GM21737 (cell line): Measurements from ENCODE around the gene PF4V1.

ENCODE experiments used
- ATAC-seq: cut with Tn5 transposase; IDR thresholded peaks from one replicate; pipeline ENCODE4 v1.9.1; 2021; ENCODE audit warnings: mild to moderate bottlenecking, moderate library complexity; ENCODE audit not compliant: unreplicated experiment

The PF4V1 gene

DNA sequence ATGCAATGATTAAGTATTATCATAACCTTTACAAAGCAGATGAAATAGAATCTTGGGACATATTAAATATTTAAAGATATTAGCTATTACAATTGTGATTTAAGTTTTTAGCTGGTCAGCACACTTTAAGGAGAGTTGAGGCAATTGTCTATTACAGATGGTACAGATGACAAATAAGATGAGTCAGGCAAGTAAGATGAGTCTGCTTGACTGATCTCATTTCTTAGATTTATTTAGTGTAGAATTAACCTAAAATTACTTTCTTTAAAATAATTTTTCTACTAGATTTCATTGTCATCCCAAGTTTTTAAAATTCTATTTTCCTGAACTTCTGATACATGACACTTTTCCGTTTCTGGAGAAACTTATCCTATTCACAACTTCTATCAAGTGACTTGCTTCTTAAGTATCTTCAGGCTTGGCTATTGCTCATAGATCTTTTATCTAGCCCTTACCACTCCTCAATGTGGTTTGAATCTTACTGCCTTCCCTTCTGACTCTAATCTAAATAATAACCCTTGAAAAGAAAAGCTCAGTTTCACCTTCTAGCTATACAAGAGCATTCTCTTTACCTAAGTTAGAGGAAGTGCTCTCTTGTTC lies 49.0 kb downstream of the PF4V1 start:
- no peak for ATAC-seq

DNA sequence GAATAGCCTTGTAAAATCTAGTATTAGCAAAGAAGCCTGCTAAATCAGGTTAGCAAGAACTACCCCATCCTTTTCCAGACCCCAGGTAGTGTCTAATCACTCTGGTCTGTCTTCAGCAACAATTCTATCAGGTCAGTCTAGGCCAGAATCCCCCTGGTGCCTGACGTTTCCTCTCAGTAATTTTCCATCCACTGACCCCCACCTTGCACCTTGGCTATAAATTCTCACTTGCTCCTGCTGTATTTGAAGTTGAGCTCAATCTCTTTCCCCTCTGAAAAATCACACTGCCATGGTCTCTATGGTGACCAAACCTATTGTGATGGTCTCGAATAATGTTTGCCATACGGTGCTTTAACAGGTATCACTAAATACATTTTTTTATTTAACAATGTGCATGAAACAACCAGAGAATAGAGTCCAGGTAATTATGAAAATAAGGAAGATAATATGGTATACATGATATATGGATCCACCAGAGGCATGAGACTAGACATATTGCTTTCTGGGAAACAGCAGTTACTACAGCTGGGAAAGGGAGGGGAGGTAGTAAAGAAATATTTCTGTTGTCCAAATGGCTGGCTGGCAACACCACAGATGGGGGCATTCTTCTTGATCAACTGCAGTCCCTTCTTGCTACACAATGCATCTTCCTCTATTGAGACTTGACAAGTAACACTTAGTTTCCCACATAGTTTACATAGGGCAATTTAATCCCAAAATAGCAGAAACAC lies 49.9 kb downstream of the PF4V1 start:
- no peak for ATAC-seq
